Endothelial cell (in vitro differentiated cells): ENCODE measurements around the gene UBE2Q2. TPM values are rescaled to one million over a fixed set of nuclear protein-coding genes. Genes with fewer than 3 reads are reported as not detected.
"Not testable (repeated sequence)": the region's sequence is repeated elsewhere in the genome, so short reads cannot be mapped to it uniquely, and the experiment has no call there.

Source experiments
- DNase-seq: peaks from one replicate; pipeline ENCODE4 v3.0.0; 2021; ENCODE audit warnings: low spot score
- H3K27ac Mint-ChIP-seq: one replicate; pipeline ENCODE4 v1.8.0; 2021; ENCODE audit warnings: mixed read lengths, inconsistent platforms; ENCODE audit not compliant: unreplicated experiment
- H3K27me3 Mint-ChIP-seq: one replicate; pipeline ENCODE4 v1.8.0; 2021; ENCODE audit warnings: mild to moderate bottlenecking, moderate library complexity, mixed read lengths, inconsistent platforms; ENCODE audit not compliant: unreplicated experiment
- H3K36me3 Mint-ChIP-seq: one replicate; pipeline ENCODE4 v1.8.0; 2021; ENCODE audit warnings: mild to moderate bottlenecking, low read depth, mixed read lengths, inconsistent platforms; ENCODE audit not compliant: unreplicated experiment
- H3K4me1 Mint-ChIP-seq: one replicate; pipeline ENCODE4 v1.8.0; 2021; ENCODE audit warnings: mild to moderate bottlenecking, mixed read lengths, inconsistent platforms; ENCODE audit not compliant: unreplicated experiment
- H3K4me3 Mint-ChIP-seq: one replicate; pipeline ENCODE4 v1.8.0; 2021; ENCODE audit warnings: mild to moderate bottlenecking, mixed read lengths, inconsistent platforms; ENCODE audit not compliant: unreplicated experiment
- H3K9me3 Mint-ChIP-seq: one replicate; pipeline ENCODE4 v1.8.0; 2021; ENCODE audit warnings: mixed read lengths, inconsistent platforms; ENCODE audit not compliant: unreplicated experiment
- CTCF ChIP-seq: fragments of 200-600 bp; sonication (generic); IDR thresholded peaks from one replicate; pipeline ENCODE4 v1.5.0; 2021; ENCODE audit warnings: antibody characterized with exemption; ENCODE audit not compliant: unreplicated experiment
- total RNA-seq: library from RNA; stranded (reverse); fragmentation: NEBNext Ultra II Directional; extraction: Animal tissue kit (Norgen Biotek cat#: 25700); gene quantifications from one replicate; pipeline ENCODE4 v1.2.1, GENCODE V29; 2021; ENCODE audit not compliant: unreplicated experiment

Gene UBE2Q2
- total RNA-seq, 1 donor from 2014 or later, result 28.9 TPM

- Mint-ChIP-seq H3K4me1 (peaks cover 28% of the 10 kb centered on the region), H3K36me3 (no peaks in the 10 kb centered on the region), H3K9me3 (no peaks in the 10 kb centered on the region), H3K27ac (no peak overlapping the region), H3K4me3 (no peak overlapping the region), H3K27me3 (no peaks in the 10 kb centered on the region)
- no peak for DNase-seq
- no peak for TF ChIP-seq CTCF
Observed at GRCh38 chr15:75850708-75851107, 7.5 kb downstream of the UBE2Q2 start.

- H3K4me3 Mint-ChIP-seq, H3K36me3 Mint-ChIP-seq, DNase-seq, H3K27me3 Mint-ChIP-seq, H3K27ac Mint-ChIP-seq, H3K9me3 Mint-ChIP-seq: not testable (repeated sequence)
- peaks cover 26% of the 10 kb centered on the region for H3K4me1 Mint-ChIP-seq
Observed at GRCh38 chr15:75851566-75851965, 8.3 kb downstream of the UBE2Q2 start.

- Mint-ChIP-seq H3K4me1 (peaks cover 24% of the 10 kb centered on the region), H3K4me3 (no peak overlapping the region), H3K36me3 (peaks cover 4% of the 10 kb centered on the region), H3K27me3 (no peaks in the 10 kb centered on the region), H3K27ac (no peak overlapping the region), H3K9me3 (no peaks in the 10 kb centered on the region)
- no peak for DNase-seq
- TF ChIP-seq CTCF, result no peak
Observed at GRCh38 chr15:75857886-75858285, 14.6 kb downstream of the UBE2Q2 start.

- no peak for TF ChIP-seq CTCF
- Mint-ChIP-seq H3K4me1 (peaks cover 21% of the 10 kb centered on the region), H3K4me3 (no peak overlapping the region), H3K27ac (no peak overlapping the region), H3K9me3 (no peaks in the 10 kb centered on the region), H3K27me3 (no peaks in the 10 kb centered on the region), H3K36me3 (peaks cover 7% of the 10 kb centered on the region)
- no peak for DNase-seq
Observed at GRCh38 chr15:75861750-75862402, 18.6 kb downstream of the UBE2Q2 start.

GRCh38 chr15:75862796-75863195 is 19.5 kb downstream of the UBE2Q2 start:
- no peaks in the 10 kb centered on the region for H3K27me3 Mint-ChIP-seq
- no peaks in the 10 kb centered on the region for H3K9me3 Mint-ChIP-seq
- DNase-seq, result no peak
- TF ChIP-seq CTCF, result no peak
- peaks cover 7% of the 10 kb centered on the region for H3K36me3 Mint-ChIP-seq
- no peak overlapping the region for H3K27ac Mint-ChIP-seq
- no peak overlapping the region for H3K4me3 Mint-ChIP-seq
- peaks cover 26% of the 10 kb centered on the region for H3K4me1 Mint-ChIP-seq
